Caco-2 (cell line): ENCODE results near the gene NKD2. TPM values are rescaled to one million over a fixed set of nuclear protein-coding genes. Genes with fewer than 3 reads are reported as not detected.

Experiments
- BruUV-seq: library from RNA; stranded (reverse); fragments of 400-500 nt; replicated peaks from 2 replicates; lab custom pipeline; 2021; lab: Mats Ljungman, UMichigan
- CTCF ChIA-PET: fragments of 300-600 bp; sonication (Branson Sonifier 250); formaldehyde crosslinking; loops from one replicate; lab custom pipeline; 2022; ENCODE audit warnings: antibody characterized with exemption; lab: Charles Lee
- POLR2A ChIA-PET: fragments of 300-600 bp; sonication (Branson Sonifier 250); formaldehyde crosslinking; loops from one replicate; lab custom pipeline; 2022; ENCODE audit warnings: antibody characterized with exemption; lab: Charles Lee
- DNase-seq, 2 experiments: peaks; one replicate each; pipeline versions ENCODE4 v3.0.0 to v3.0.0-alpha.2; 2020 to 2022
- H3K27me3 ChIP-seq: replicated peaks from 2 replicates; pipeline ENCODE4 v1.6.0; 2011; ENCODE audit warnings: low read length; ENCODE audit not compliant: control insufficient read depth, insufficient read depth
- H3K36me3 ChIP-seq: 2 replicates; pipeline ENCODE4 v1.5.1; 2011; ENCODE audit warnings: low read length; ENCODE audit not compliant: control insufficient read depth, insufficient read depth
- H3K4me1 ChIP-seq: fragments of 250-450 bp; sonication (Bioruptor Pico); 2 replicates; pipeline ENCODE4 v1.5.1; 2020; ENCODE audit warnings: mild to moderate bottlenecking
- H3K4me3 ChIP-seq: 2 replicates; pipeline ENCODE4 v1.5.1; 2011; ENCODE audit warnings: low read depth, mild to moderate bottlenecking, control low read depth, low read length
- H3K9me3 ChIP-seq: fragments of 250-450 bp; sonication (Bioruptor Pico); 2 replicates; pipeline ENCODE4 v1.5.1; 2020; ENCODE audit warnings: mild to moderate bottlenecking, moderate library complexity
- H3K27ac Mint-ChIP-seq: one replicate; pipeline ENCODE4 v1.8.0; 2022; ENCODE audit warnings: mixed read lengths; ENCODE audit not compliant: unreplicated experiment
- H3K27me3 Mint-ChIP-seq: one replicate; pipeline ENCODE4 v1.8.0; 2022; ENCODE audit warnings: mixed read lengths; ENCODE audit not compliant: insufficient read depth, unreplicated experiment
- H3K36me3 Mint-ChIP-seq: one replicate; pipeline ENCODE4 v1.8.0; 2022; ENCODE audit warnings: mild to moderate bottlenecking, mixed read lengths; ENCODE audit not compliant: insufficient read depth, unreplicated experiment
- H3K4me1 Mint-ChIP-seq: one replicate; pipeline ENCODE4 v1.8.0; 2022; ENCODE audit warnings: low read depth, mixed read lengths; ENCODE audit not compliant: unreplicated experiment
- H3K4me3 Mint-ChIP-seq: one replicate; pipeline ENCODE4 v1.8.0; 2022; ENCODE audit warnings: mild to moderate bottlenecking, moderate library complexity, mixed read lengths; ENCODE audit not compliant: unreplicated experiment
- H3K9me3 Mint-ChIP-seq: one replicate; pipeline ENCODE4 v1.8.0; 2022; ENCODE audit warnings: mixed read lengths; ENCODE audit not compliant: unreplicated experiment
- intact Hi-C: fragments of 100-400 bp; cut with micrococcal nuclease; formaldehyde crosslinking; loops from one replicate; pipeline ENCODE4 v1.10.0; 2022; ENCODE audit not compliant: unreplicated experiment
- microRNA-seq: library from miRNA; unstranded; fragments of <30 nt; microRNA quantifications from one replicate; pipeline ENCODE4 v1.2.0, GENCODE V29; 2022
- total RNA-seq: library from RNA; stranded (reverse); gene quantifications from 2 replicates; pipeline ENCODE4 v1.2.3, GENCODE V29; 2022
- TF ChIP-seq, protein P1 (sequence below), 2 experiments: fragments of 200-600 bp in 1 of 2; IDR thresholded peaks; 1 replicate in 1 of 2; 2 replicates in 1 of 2; pipeline versions ENCODE4 v1.5.1 to v1.8.0; 2011 to 2022; ENCODE audit warnings: antibody characterized with exemption in 1 of 2, control low read depth in 1 of 2, inconsistent platforms in 1 of 2, low read depth in 1 of 2, low read length in 1 of 2, mild to moderate bottlenecking in 1 of 2, moderate library complexity in 1 of 2; ENCODE audit not compliant: insufficient read depth in 1 of 2, severe bottlenecking in 1 of 2, unreplicated experiment in 1 of 2

Gene NKD2
- total RNA-seq, 1 experiment from 2014 or later: 17.7 TPM

DNA sequence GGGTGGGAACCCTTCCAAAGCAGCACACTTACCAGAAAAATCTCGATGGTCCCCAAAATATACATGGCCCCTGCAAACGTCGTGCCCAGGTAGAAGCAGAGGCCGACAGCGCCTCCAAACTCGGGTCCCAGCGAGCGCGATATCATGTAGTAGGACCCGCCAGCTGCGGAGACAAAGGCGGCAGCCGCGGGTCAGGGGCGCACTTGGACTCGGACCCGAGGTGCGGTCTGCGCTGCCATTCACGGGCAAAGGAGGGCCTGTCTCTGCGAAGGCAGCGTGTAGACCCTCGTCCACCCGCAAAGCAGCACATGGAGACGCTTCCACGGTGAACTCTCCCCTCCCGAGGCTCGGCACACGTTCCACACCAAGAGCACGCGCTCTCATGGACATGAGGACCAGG is 78.3 kb downstream of the NKD2 start:
- H3K4me1 Mint-ChIP-seq: no peaks in the 10 kb centered on the region
- no peaks in the 10 kb centered on the region for H3K4me1 ChIP-seq
- no peaks in the 10 kb centered on the region for H3K9me3 ChIP-seq
- no peak for DNase-seq
- BruUV-seq: no TSS peak
- H3K36me3 ChIP-seq: peaks cover 1% of the 10 kb centered on the region; the same call in 1 of the 2 replicates
- H3K36me3 Mint-ChIP-seq: no peaks in the 10 kb centered on the region
- POLR2A ChIA-PET: no interaction called here
- TF ChIP-seq, protein P1, sequence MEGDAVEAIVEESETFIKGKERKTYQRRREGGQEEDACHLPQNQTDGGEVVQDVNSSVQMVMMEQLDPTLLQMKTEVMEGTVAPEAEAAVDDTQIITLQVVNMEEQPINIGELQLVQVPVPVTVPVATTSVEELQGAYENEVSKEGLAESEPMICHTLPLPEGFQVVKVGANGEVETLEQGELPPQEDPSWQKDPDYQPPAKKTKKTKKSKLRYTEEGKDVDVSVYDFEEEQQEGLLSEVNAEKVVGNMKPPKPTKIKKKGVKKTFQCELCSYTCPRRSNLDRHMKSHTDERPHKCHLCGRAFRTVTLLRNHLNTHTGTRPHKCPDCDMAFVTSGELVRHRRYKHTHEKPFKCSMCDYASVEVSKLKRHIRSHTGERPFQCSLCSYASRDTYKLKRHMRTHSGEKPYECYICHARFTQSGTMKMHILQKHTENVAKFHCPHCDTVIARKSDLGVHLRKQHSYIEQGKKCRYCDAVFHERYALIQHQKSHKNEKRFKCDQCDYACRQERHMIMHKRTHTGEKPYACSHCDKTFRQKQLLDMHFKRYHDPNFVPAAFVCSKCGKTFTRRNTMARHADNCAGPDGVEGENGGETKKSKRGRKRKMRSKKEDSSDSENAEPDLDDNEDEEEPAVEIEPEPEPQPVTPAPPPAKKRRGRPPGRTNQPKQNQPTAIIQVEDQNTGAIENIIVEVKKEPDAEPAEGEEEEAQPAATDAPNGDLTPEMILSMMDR (IDR thresholded peaks at IDR 0.05; ENCODE audit: insufficient read depth in 1 of 2, low read depth in 1 of 2, low read length in 1 of 2, severe bottlenecking in 1 of 2, unreplicated experiment in 1 of 2): no peak
- H3K4me3 ChIP-seq: no peak overlapping the region
- CTCF ChIA-PET: no interaction called here
- no peaks in the 10 kb centered on the region for H3K27me3 ChIP-seq
- no peak overlapping the region for H3K27ac Mint-ChIP-seq
- H3K4me3 Mint-ChIP-seq: no peak overlapping the region
- H3K27me3 Mint-ChIP-seq: no peaks in the 10 kb centered on the region
- no peaks in the 10 kb centered on the region for H3K9me3 Mint-ChIP-seq
- intact Hi-C loops: no loop called here

DNA sequence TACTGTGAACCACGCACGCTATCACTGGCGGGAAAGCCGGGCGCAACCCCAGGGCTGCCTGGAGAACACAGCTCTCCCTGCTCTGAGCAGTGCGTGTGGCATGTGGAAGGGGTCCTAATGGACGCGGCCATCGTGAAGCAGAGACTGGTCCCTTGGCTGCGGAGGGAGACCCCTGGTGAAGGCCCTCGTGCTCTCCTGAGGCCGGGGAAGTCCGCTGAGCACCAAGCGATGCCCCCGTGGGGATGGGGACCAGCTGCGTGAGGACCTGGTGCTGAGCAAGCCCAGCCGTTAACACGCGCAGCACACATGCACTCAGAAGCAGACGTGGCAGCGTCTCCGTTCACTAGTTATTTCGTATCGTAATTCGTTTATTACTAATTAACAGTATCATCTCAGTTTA is 78.8 kb downstream of the NKD2 start:
- Histone ChIP-seq H3K27me3 (no peaks in the 10 kb centered on the region), H3K9me3 (no peaks in the 10 kb centered on the region), H3K4me1 (no peaks in the 10 kb centered on the region), H3K4me3 (no peak overlapping the region), H3K36me3 (peaks cover 1% of the 10 kb centered on the region)
- BruUV-seq: no TSS peak
- Mint-ChIP-seq H3K27ac (no peak overlapping the region), H3K36me3 (peaks cover 5% of the 10 kb centered on the region), H3K4me3 (no peak overlapping the region), H3K27me3 (no peaks in the 10 kb centered on the region), H3K4me1 (no peaks in the 10 kb centered on the region), H3K9me3 (no peaks in the 10 kb centered on the region)
- no peak for DNase-seq
- ChIA-PET POLR2A (no interaction called here), CTCF (no interaction called here)
- TF ChIP-seq, protein P1 (IDR thresholded peaks at IDR 0.05; ENCODE audit: insufficient read depth in 1 of 2, low read depth in 1 of 2, low read length in 1 of 2, severe bottlenecking in 1 of 2, unreplicated experiment in 1 of 2): no peak
- intact Hi-C loops: no loop called here

DNA sequence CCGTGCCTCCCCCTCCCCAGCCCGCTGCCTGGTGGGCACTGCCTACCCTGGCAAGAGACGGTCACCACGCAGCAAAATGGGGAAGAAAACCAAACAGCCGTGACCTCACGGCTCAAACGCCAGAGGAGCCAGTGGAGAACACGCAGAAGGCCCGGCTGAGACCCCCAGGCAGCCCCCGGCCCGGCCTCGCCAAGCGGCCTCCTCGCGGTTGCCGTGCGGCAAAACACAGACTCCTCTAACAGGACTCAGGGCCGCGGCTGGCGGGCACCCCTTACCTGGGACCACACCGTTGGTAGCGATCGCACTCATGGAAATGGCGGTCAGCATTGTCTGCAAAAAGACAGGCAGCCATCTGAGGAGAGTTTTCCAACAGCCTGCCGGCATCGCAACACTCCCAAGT is 79.4 kb downstream of the NKD2 start:
- no peaks in the 10 kb centered on the region for H3K27me3 Mint-ChIP-seq
- no peak overlapping the region for H3K4me3 ChIP-seq
- POLR2A ChIA-PET: no interaction called here
- peaks cover 1% of the 10 kb centered on the region for H3K36me3 ChIP-seq
- no peaks in the 10 kb centered on the region for H3K9me3 Mint-ChIP-seq
- intact Hi-C loops: no loop called here
- no peak overlapping the region for H3K4me3 Mint-ChIP-seq
- H3K9me3 ChIP-seq: no peaks in the 10 kb centered on the region
- no peak overlapping the region for H3K27ac Mint-ChIP-seq
- H3K4me1 ChIP-seq: no peaks in the 10 kb centered on the region
- CTCF ChIA-PET: no interaction called here
- H3K4me1 Mint-ChIP-seq: no peaks in the 10 kb centered on the region
- no peak for DNase-seq
- no TSS peak for BruUV-seq
- H3K36me3 Mint-ChIP-seq: peaks cover 11% of the 10 kb centered on the region
- TF ChIP-seq, protein P1 (IDR thresholded peaks at IDR 0.05; ENCODE audit: insufficient read depth in 1 of 2, low read depth in 1 of 2, low read length in 1 of 2, severe bottlenecking in 1 of 2, unreplicated experiment in 1 of 2): no peak
- no peaks in the 10 kb centered on the region for H3K27me3 ChIP-seq

Small RNA genes within 50 kb of the gene (microRNA-seq; reads per million reads assigned to microRNA genes)
- gene MIR4635: not detected

Other genes starting within 250 kb of the NKD2 start
- gene ZDHHC11B, start 224.1 kb upstream of the NKD2 start, total RNA-seq: 1.00 and 1.1 TPM in 2 replicates
- 3.6 and 5.0 TPM in 2 replicates for gene ZDHHC11, start 157.8 kb upstream of the NKD2 start, total RNA-seq
- gene BRD9, start 116.0 kb upstream of the NKD2 start, total RNA-seq: 76.2 and 77.5 TPM in 2 replicates
- 40.2 and 42.5 TPM in 2 replicates for gene TRIP13, start 115.9 kb upstream of the NKD2 start, total RNA-seq
- 41.7 and 42.0 TPM in 2 replicates for gene SLC12A7, start 103.3 kb downstream of the NKD2 start, total RNA-seq
- gene SLC6A19, start 192.8 kb downstream of the NKD2 start, total RNA-seq: 0.29 and 0.32 TPM in 2 replicates
- gene SLC6A18, start 216.6 kb downstream of the NKD2 start, total RNA-seq: not detected in 2 replicates